Measurements from ENCODE around the gene ADAMTSL2.

DNA sequence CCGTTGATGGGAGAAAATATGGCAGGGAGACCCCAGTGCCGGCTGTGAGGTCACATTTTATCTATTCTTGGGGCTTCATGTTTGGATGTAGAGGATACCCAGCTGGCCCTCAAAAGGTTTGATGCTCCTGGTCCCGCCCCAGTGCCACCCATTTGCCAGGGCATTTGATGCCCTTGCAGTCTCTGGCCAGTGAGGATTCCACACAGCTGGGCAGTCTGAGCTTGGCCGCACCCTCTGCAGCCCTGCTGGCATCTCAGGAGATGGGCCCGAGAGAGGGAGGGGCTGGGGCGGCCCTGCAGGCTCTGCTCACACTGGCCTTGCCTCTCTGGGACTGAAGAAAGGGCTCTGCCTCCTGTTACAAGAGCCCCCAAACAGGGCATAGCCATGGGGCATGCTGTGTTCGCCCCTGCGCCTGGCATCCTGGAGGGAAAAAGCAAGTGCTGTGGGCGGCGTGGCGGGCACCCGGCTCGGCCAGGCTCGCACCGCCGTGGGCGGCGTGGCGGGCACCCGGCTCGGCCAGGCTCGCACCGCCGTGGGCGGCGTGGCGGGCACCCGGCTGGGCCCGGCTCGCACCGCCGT lies 27.6 kb downstream of the ADAMTSL2 start:
- TF ChIP-seq CTCF (IDR thresholded peaks at IDR 0.05; ENCODE audit: insufficient read depth, low read length): no peak
- no peak for TF ChIP-seq REST (IDR thresholded peaks at IDR 0.05; ENCODE audit: insufficient replicate concordance, low read depth)
- no peak for TF ChIP-seq POLR2AphosphoS5 (IDR thresholded peaks at IDR 0.05; ENCODE audit: low read depth)

Measured in HL-60 (cell line).